ENCODE results near the gene B9D1. TPM values are rescaled to one million over a fixed set of nuclear protein-coding genes. Genes with fewer than 3 reads are reported as not detected.

Gene B9D1
- total and polyA plus RNA-seq, 2 donors from 2014 or later: 32.1 to 67.5 TPM

DNA sequence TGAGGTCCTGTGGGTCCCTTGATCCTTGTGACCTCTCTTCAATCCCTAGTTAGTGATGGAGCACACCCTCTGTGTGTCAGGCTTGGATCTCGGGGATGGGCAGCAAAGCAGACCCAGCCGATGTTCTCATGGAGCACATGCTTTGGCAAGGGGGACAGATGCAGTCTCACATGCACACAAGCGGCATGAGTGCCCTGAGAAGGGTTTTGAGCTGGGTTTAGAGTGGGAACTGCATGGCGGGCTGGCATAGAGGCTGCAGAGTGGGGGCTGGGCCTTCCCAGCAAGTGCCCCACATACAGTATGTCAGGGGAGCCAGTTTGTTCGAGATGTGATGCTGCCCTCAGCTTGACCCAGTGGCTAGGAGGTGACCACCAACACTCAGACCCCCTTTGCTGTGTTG, 41.6 kb downstream of the B9D1 start:
- Histone ChIP-seq H3K4me1 (ENCODE audit: control insufficient read depth in 2 of 3, insufficient read depth in 2 of 3, low read depth in 1 of 3, low read length in 3 of 3) (peaks cover 11 to 17% (median 12%) of the 10 kb centered on the region in 3 donors), H3K27me3 (ENCODE audit: control insufficient read depth, insufficient read depth, low read length) (no peaks in the 10 kb centered on the region), H3K4me3 (ENCODE audit: low read length in 3 of 3) (no peak overlapping the region), H3K36me3 (ENCODE audit: control insufficient read depth in 2 of 3, insufficient read depth in 3 of 3, low read length in 3 of 3) (peaks cover 0 to 2% (median 0%) of the 10 kb centered on the region in 3 donors), H3K9ac (ENCODE audit: low read length in 3 of 3) (no peak overlapping the region), H3K9me3 (ENCODE audit: control insufficient read depth in 2 of 3, insufficient read depth in 1 of 3, low read length in 3 of 3) (no peaks in the 10 kb centered on the region), H3K27ac (ENCODE audit: low read depth in 2 of 2, low read length in 2 of 2) (no peak overlapping the region)
- TF ChIP-seq, protein P1, sequence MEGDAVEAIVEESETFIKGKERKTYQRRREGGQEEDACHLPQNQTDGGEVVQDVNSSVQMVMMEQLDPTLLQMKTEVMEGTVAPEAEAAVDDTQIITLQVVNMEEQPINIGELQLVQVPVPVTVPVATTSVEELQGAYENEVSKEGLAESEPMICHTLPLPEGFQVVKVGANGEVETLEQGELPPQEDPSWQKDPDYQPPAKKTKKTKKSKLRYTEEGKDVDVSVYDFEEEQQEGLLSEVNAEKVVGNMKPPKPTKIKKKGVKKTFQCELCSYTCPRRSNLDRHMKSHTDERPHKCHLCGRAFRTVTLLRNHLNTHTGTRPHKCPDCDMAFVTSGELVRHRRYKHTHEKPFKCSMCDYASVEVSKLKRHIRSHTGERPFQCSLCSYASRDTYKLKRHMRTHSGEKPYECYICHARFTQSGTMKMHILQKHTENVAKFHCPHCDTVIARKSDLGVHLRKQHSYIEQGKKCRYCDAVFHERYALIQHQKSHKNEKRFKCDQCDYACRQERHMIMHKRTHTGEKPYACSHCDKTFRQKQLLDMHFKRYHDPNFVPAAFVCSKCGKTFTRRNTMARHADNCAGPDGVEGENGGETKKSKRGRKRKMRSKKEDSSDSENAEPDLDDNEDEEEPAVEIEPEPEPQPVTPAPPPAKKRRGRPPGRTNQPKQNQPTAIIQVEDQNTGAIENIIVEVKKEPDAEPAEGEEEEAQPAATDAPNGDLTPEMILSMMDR (IDR thresholded peaks at IDR 0.05; ENCODE audit: borderline replicate concordance, extremely low read depth, insufficient read depth): no peak
- intact Hi-C loops (cut with DNase I): no loop called here
- DNase-seq: peak in 1 of 5 donors; percentile 22
- FAIRE-seq: no peak

DNA sequence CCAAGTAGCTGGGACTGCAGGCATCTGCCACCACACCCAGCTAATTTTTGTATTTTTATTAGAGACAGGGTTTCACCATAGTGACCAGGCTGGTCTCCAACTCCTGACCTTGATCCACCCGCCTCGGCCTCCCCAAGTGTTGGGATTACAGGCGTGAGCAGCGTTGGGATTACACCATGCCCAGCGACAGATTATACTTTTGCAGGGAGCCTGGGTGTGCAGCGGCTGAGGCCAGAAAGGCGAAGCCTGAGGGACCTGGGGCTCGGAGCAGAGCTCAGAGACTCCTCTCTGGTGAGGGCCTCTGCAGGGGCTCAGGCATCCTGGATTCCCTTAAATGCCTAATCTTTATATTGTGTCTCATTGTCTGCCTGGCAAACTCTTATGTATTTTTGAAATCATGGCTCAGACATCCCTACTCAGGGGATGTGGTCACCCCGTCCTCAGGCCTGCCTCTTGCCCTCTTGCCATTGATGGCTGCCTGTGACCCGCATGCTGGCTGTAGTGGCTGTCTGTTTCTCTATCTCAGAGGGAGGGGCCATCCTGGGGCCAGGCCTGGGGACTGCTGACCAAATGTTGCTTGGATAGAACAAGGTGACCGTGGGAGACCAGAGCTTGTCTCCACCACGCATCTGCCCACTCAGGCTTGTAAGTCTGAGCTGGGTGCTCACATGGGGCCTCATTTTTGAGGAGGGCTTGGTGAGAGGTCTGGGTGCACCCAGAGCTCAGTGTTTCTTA, 42.6 kb downstream of the B9D1 start:
- DNase-seq (no peak), FAIRE-seq (no peak)
- TF ChIP-seq, protein P1 (IDR thresholded peaks at IDR 0.05; ENCODE audit: borderline replicate concordance, extremely low read depth, insufficient read depth): no peak
- H3K9me3 ChIP-seq (ENCODE audit: control insufficient read depth in 2 of 3, insufficient read depth in 1 of 3, low read length in 3 of 3): no peaks in the 10 kb centered on the region
- H3K9ac ChIP-seq (ENCODE audit: low read length in 3 of 3): no peak overlapping the region
- intact Hi-C loops (cut with DNase I): no loop called here
- H3K4me3 ChIP-seq (ENCODE audit: low read length in 3 of 3): no peak overlapping the region
- H3K27ac ChIP-seq (ENCODE audit: low read depth in 2 of 2, low read length in 2 of 2): no peak overlapping the region
- peaks cover 11 to 17% (median 12%) of the 10 kb centered on the region in 3 donors for H3K4me1 ChIP-seq (ENCODE audit: control insufficient read depth in 2 of 3, insufficient read depth in 2 of 3, low read depth in 1 of 3, low read length in 3 of 3)
- H3K27me3 ChIP-seq (ENCODE audit: control insufficient read depth, insufficient read depth, low read length): no peaks in the 10 kb centered on the region
- H3K36me3 ChIP-seq (ENCODE audit: control insufficient read depth in 2 of 3, insufficient read depth in 3 of 3, low read length in 3 of 3): peaks cover 0 to 2% (median 0%) of the 10 kb centered on the region in 3 donors

DNA sequence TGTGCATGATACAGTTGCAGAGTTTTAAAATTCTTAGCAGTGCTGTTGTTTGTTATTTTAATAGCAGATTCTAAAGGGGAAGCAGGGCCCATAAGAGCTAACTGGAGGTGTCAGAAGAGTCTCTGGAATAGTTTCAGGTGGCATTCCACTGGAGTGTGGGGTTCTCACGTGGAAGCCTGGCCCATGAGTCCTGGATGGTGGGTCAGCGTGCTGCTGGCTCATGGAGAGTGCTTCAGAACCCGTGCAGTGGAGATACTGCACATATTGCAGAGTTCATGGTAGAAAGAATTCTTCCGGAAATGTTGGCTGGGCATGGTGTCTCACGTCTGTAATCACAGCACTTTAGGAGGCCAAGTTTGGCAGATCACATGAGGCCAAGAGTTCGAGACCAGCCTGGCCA, 43.9 kb downstream of the B9D1 start:
- Histone ChIP-seq H3K9me3 (ENCODE audit: control insufficient read depth in 2 of 3, insufficient read depth in 1 of 3, low read length in 3 of 3) (no peaks in the 10 kb centered on the region), H3K4me3 (ENCODE audit: low read length in 3 of 3) (no peak overlapping the region), H3K27ac (ENCODE audit: low read depth in 2 of 2, low read length in 2 of 2) (no peak overlapping the region), H3K4me1 (ENCODE audit: control insufficient read depth in 2 of 3, insufficient read depth in 2 of 3, low read depth in 1 of 3, low read length in 3 of 3) (peaks cover 11 to 22% (median 12%) of the 10 kb centered on the region in 3 donors), H3K36me3 (ENCODE audit: control insufficient read depth in 2 of 3, insufficient read depth in 3 of 3, low read length in 3 of 3) (peaks cover 2 to 5% (median 5%) of the 10 kb centered on the region in 3 donors), H3K27me3 (ENCODE audit: control insufficient read depth, insufficient read depth, low read length) (no peaks in the 10 kb centered on the region), H3K9ac (ENCODE audit: low read length in 3 of 3) (no peak overlapping the region)
- no peak for FAIRE-seq
- TF ChIP-seq, protein P1 (IDR thresholded peaks at IDR 0.05; ENCODE audit: borderline replicate concordance, extremely low read depth, insufficient read depth): no peak
- intact Hi-C loops (cut with DNase I): no loop called here
- no peak for DNase-seq
